Vagina (tissue), 2 donors: ENCODE data around the gene TLCD3B. TPM values are rescaled to one million over a fixed set of nuclear protein-coding genes. Genes with fewer than 3 reads are reported as not detected.
A peak's percentile ranks its signal among the peaks of the same experiment; 100 is the strongest.

ENCODE experiments used
- DNase-seq, 2 donors: peaks; one replicate each; pipeline ENCODE4 v3.0.0-alpha.2; 2017; ENCODE audit errors: extremely low spot score in 2 of 2
- H3K27ac ChIP-seq: fragments of 200-600 bp; sonication (generic); one replicate; pipeline ENCODE4 v1.5.1; 2019
- H3K27me3 ChIP-seq: fragments of 200-600 bp; sonication (generic); one replicate; pipeline ENCODE4 v1.5.1; 2019
- H3K36me3 ChIP-seq, 2 donors: fragments of 200-600 bp; sonication (generic); one replicate each; pipeline ENCODE4 v1.5.1; 2017 to 2019
- H3K4me1 ChIP-seq: fragments of 200-600 bp; sonication (generic); one replicate; pipeline ENCODE4 v1.5.1; 2019
- H3K4me3 ChIP-seq, 2 donors: fragments of 200-600 bp; sonication (generic); 1 replicate in 1 of 2; 2 replicates in 1 of 2; pipeline ENCODE4 v1.5.1; 2016 to 2019
- H3K9me3 ChIP-seq: fragments of 200-600 bp; sonication (generic); one replicate; pipeline ENCODE4 v1.5.1; 2019
- POLR2A ChIP-seq, 2 donors: fragments of 450-650 bp; IDR thresholded peaks; one replicate each; pipeline ENCODE4 v1.6.1; 2017; ENCODE audit warnings: antibody characterized with exemption in 2 of 2, mild to moderate bottlenecking in 2 of 2, moderate library complexity in 2 of 2
- POLR2AphosphoS5 ChIP-seq, 2 donors: sonication (generic); formaldehyde crosslinking; IDR thresholded peaks; one replicate each; pipeline ENCODE4 v1.9.0; 2017; ENCODE audit warnings: antibody characterized with exemption in 2 of 2, mild to moderate bottlenecking in 2 of 2, low read depth in 1 of 2; ENCODE audit not compliant: insufficient read depth in 1 of 2
- intact Hi-C: fragments of 100-400 bp; cut with DNase I; formaldehyde crosslinking; loops from one replicate; pipeline ENCODE4 v1.15.1; 2023
- total RNA-seq: library from RNA; depleted of rRNA; stranded (reverse); fragments of >200 nt; gene quantifications from one replicate; pipeline ENCODE4 v1.2.3, GENCODE V29; 2016
- TF ChIP-seq, protein P1 (sequence below), 3 experiments: fragments of 450-650 bp in 2 of 3; fragments of 200-600 bp in 1 of 3; sonication (generic) in 1 of 3; IDR thresholded peaks; one replicate each; pipeline ENCODE4 v1.5.1; 2017 to 2019; ENCODE audit warnings: antibody characterized with exemption in 3 of 3, mild to moderate bottlenecking in 2 of 3, moderate library complexity in 2 of 3

The TLCD3B gene
- total RNA-seq, 1 donor from 2014 or later = 0.98 TPM

DNA sequence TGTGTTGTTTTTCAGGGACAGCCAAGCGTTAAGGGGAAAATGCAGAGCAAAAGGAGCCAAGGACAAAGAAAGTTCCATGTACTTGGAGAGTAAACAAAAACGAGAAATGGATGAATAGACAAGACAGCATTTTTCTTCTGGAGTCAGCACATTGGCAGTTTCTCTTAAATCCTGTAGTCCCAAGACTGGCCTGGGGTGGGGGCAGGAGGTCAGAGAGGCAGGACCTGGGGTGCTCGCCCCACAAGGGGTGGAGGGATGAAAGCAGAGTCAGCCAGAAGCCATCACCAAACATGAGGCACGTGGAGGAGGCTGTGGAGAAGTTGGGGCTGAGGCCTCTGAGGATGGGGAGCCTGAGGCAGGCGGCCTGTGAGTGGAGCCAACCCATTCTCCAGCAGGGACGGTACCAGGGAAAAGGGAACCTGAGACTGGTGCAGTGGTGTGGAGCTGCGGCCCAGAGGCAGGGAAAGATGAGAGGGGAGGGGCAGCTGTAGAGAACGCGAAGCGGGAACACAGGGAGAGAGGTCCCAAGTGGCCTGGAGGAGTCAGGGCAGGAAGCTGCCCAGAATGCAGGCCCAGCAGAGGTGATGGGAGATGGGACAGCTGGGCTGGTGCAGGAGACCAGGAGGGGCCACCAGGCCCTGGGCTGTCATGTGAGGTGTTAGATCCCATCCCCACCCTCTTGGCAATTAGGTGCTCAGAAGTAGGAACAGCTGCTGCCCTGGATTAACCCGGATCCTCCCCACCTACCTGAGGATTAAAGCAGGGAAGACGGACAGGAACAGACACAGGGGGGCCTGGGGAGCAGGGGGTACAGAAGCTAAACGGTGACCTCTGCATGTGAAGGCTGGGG lies 3.3 kb downstream of the TLCD3B start:
- Histone ChIP-seq H3K27ac (no peak overlapping the region), H3K36me3 (no peaks in the 10 kb centered on the region), H3K27me3 (peaks cover 7% of the 10 kb centered on the region), H3K4me1 (peaks cover 9% of the 10 kb centered on the region), H3K4me3 (no peak overlapping the region), H3K9me3 (no peaks in the 10 kb centered on the region)
- DNase-seq = no peak
- intact Hi-C loops = no loop called here
- TF ChIP-seq, protein P1, sequence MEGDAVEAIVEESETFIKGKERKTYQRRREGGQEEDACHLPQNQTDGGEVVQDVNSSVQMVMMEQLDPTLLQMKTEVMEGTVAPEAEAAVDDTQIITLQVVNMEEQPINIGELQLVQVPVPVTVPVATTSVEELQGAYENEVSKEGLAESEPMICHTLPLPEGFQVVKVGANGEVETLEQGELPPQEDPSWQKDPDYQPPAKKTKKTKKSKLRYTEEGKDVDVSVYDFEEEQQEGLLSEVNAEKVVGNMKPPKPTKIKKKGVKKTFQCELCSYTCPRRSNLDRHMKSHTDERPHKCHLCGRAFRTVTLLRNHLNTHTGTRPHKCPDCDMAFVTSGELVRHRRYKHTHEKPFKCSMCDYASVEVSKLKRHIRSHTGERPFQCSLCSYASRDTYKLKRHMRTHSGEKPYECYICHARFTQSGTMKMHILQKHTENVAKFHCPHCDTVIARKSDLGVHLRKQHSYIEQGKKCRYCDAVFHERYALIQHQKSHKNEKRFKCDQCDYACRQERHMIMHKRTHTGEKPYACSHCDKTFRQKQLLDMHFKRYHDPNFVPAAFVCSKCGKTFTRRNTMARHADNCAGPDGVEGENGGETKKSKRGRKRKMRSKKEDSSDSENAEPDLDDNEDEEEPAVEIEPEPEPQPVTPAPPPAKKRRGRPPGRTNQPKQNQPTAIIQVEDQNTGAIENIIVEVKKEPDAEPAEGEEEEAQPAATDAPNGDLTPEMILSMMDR (IDR thresholded peaks at IDR 0.05) = no peak
- TF ChIP-seq POLR2AphosphoS5 (IDR thresholded peaks at IDR 0.05; ENCODE audit: insufficient read depth in 1 of 2, low read depth in 1 of 2) (no peak), POLR2A (IDR thresholded peaks at IDR 0.05) (no peak)

DNA sequence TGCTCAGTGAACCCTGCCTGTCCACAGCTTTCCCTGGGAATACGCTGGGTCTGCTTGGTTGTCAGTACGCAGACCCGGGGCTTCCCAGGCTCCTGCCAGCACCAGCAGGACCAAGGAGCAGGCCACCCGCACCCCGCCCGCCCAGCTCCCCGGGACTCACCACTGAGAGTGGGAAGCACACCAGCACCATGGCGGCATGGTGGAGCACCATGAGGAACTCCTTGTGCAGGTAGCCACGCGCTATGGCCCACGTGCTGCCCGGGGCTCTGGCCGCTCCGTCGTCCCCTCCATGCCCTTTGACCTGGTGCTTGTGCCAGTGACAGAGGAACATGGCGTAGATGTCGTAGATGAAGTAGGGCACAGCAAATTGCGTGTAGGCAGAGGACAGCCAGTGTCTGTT lies 4.6 kb downstream of the TLCD3B start:
- Histone ChIP-seq H3K4me1 (peaks cover 14% of the 10 kb centered on the region), H3K27ac (no peak overlapping the region), H3K9me3 (no peaks in the 10 kb centered on the region), H3K27me3 (peaks cover 7% of the 10 kb centered on the region), H3K36me3 (no peaks in the 10 kb centered on the region), H3K4me3 (no peak overlapping the region)
- intact Hi-C loops = no loop called here
- DNase-seq = peak in 1 of 2 donors; percentile 94
- TF ChIP-seq, protein P1 (IDR thresholded peaks at IDR 0.05) = no peak
- TF ChIP-seq POLR2A (IDR thresholded peaks at IDR 0.05) (no peak), POLR2AphosphoS5 (IDR thresholded peaks at IDR 0.05; ENCODE audit: insufficient read depth in 1 of 2, low read depth in 1 of 2) (no peak)

DNA sequence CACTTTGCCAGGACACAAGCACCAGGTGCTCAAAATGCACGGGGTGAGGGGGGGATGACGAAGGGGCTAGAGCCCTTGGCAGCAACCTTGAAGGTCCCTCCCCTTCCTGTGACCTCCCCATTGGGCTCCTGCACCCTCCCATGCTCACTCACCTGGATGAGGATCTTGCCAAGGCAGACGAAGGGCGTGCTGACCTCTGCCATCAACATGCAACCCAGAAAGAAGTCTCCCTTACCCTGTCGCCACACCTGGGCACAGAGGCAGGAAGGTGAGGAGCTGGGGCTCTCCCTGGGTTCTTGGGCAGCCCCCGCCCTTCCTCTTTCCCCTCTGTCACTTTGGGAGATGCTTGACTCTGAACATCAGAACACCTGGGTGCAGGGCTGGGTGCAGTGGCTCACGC lies 5.5 kb downstream of the TLCD3B start:
- DNase-seq = no peak
- intact Hi-C loops = no loop called here
- peaks cover 11% of the 10 kb centered on the region for H3K4me1 ChIP-seq
- H3K4me3 ChIP-seq = no peak overlapping the region
- TF ChIP-seq, protein P1 (IDR thresholded peaks at IDR 0.05) = no peak
- TF ChIP-seq POLR2A (IDR thresholded peaks at IDR 0.05) (no peak), POLR2AphosphoS5 (IDR thresholded peaks at IDR 0.05; ENCODE audit: insufficient read depth in 1 of 2, low read depth in 1 of 2) (no peak)
- no peaks in the 10 kb centered on the region for H3K9me3 ChIP-seq
- no peak overlapping the region for H3K27ac ChIP-seq
- no peaks in the 10 kb centered on the region for H3K27me3 ChIP-seq
- H3K36me3 ChIP-seq = no peaks in the 10 kb centered on the region

DNA sequence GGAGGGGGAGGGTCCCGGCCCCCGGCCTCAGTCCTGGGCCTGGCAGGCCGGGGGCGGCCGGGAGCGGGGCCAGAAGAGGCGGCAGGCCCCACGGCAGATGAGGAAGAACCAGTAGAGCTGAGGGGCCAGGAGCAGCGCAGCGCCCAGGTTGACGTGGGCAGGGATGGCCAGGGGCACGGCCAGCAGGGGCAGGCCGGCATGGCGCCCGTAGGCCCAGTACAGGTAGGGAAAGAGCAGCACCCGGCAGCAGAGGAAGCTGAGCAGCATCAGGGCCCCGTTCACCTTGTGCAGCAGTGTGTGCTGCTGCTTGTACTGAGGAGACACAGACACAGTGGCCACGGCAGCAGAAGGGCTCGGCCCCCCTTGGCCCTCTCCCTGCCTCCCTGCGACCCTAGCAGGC lies 5.9 kb downstream of the TLCD3B start:
- TF ChIP-seq POLR2AphosphoS5 (IDR thresholded peaks at IDR 0.05; ENCODE audit: insufficient read depth in 1 of 2, low read depth in 1 of 2) (no peak), POLR2A (IDR thresholded peaks at IDR 0.05) (no peak)
- TF ChIP-seq, protein P1 (IDR thresholded peaks at IDR 0.05) = no peak
- Histone ChIP-seq H3K36me3 (no peaks in the 10 kb centered on the region), H3K27me3 (no peaks in the 10 kb centered on the region), H3K9me3 (no peaks in the 10 kb centered on the region), H3K4me1 (peaks cover 11% of the 10 kb centered on the region), H3K4me3 (no peak overlapping the region), H3K27ac (no peak overlapping the region)
- intact Hi-C loops = no loop called here
- DNase-seq = no peak

DNA sequence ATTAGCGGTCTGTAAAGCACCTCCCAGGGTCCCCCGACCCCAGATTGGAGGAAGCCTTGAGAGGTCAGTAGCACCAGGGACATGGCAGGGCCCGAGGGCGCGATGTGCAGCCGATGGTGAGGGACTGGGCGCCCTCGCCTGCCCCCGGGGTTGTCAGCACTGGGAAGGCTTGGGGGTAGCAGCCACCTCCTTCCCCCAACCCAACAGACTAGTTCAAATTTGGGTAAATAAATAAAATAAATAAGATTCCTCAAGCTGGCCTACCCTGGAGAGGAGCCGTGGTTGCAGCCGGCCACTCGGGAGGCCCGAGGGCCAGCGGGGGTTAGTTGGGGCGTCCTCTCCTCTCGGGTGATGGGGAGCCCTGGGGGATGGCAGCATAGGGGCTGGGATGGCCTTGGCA lies 6.6 kb downstream of the TLCD3B start:
- Histone ChIP-seq H3K27ac (no peak overlapping the region), H3K9me3 (no peaks in the 10 kb centered on the region), H3K36me3 (no peaks in the 10 kb centered on the region), H3K4me3 (no peak overlapping the region), H3K27me3 (no peaks in the 10 kb centered on the region), H3K4me1 (peaks cover 11% of the 10 kb centered on the region)
- TF ChIP-seq, protein P1 (IDR thresholded peaks at IDR 0.05) = no peak
- no peak for TF ChIP-seq POLR2AphosphoS5 (IDR thresholded peaks at IDR 0.05; ENCODE audit: insufficient read depth in 1 of 2, low read depth in 1 of 2)
- no peak for TF ChIP-seq POLR2A (IDR thresholded peaks at IDR 0.05)
- intact Hi-C loops = no loop called here
- DNase-seq = no peak
